DLD1 (cell line): ENCODE results near the gene KIF26A.

Experiments used
- in situ Hi-C: cut with HindIII; loops from 2 replicates; pipeline ENCODE4 v1.10.0; 2017; ENCODE audit warnings: low sequenced_read_pairs

Gene KIF26A

DNA sequence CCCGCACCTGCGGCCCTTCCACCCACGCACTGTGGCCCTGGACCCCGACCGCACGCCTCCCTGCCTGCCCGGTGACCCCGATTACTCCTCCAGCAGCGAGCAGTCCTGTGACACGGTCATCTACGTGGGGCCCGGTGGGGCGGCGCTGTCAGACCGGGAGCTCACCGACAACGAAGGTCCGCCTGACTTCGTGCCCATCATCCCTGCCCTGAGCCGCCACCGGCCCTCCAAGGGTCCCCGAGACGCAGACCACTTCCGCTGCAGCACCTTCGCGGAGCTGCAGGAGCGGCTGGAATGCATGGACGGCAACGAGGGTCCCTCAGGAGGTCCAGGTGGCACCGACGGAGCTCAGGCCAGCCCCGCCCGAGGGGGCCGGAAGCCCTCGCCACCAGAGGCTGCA, 36.7 kb downstream of the KIF26A start:
- in situ Hi-C loops: no loop called here

DNA sequence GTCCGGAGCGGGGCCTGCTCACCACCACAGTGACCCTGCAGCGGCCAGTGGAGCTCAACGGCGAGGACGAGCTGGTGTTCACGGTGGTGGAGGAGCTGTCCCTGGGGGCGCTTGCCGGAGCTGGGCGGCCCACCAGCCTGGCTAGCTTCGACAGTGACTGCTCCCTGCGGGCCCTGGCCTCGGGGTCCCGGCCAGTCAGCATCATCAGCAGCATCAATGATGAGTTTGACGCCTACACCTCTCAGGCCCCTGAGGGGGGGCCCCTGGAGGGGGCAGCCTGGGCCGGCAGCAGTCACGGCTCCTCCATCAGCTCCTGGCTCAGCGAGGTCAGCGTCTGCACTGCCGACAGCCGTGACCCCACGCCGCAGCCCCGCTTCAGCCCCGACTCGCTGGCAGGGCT, 37.4 kb downstream of the KIF26A start:
- in situ Hi-C loops: no loop called here

DNA sequence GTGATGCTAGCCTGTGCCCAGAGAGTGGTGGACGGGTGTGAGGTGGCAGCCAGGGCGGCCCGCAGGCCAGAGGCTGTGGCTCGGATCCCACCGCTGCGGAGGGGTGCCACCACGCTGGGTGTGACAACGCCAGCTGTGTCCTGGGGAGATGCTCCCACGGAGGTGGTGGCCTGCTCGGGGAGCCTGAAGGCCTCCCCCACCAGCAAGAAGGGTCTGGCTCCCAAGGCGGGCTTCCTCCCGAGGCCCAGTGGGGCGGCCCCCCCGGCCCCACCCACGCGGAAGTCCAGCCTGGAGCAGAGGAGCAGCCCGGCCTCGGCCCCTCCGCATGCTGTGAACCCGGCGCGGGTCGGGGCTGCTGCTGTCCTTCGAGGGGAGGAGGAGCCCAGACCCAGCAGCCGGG, 38.2 kb downstream of the KIF26A start:
- in situ Hi-C loops: no loop called here

DNA sequence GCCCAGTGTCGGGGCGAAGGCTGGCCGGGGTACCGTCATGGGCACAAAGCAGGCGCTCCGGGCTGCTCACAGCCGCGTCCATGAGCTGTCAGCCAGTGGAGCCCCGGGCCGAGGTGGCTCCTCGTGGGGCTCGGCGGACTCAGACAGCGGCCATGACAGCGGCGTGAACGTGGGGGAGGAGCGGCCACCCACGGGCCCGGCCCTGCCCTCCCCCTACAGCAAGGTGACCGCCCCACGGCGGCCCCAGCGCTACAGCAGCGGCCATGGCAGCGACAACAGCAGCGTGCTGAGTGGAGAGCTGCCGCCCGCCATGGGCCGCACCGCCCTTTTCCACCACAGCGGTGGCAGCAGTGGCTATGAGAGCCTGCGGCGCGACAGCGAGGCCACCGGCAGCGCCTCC, 39.0 kb downstream of the KIF26A start:
- in situ Hi-C loops: no loop called here

DNA sequence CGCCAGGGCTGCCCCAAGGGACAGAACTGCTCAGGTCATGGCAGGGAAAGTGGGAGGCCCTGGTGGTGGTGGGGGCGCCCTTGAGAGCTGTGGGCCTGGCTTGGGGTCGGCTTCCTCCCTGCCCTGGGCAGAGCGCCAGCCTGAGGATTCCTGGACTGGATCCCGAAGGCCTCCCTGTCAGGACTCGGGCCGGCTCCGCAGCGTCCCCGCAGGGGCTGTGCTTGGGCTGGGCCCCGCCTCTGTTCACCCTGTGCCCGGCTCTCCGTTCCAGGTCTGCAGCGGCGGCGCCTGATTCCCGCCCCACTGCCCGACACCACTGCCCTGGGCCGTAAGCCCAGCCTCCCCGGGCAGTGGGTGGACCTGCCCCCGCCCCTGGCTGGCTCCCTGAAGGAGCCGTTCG, 39.9 kb downstream of the KIF26A start:
- in situ Hi-C loops: no loop called here

DNA sequence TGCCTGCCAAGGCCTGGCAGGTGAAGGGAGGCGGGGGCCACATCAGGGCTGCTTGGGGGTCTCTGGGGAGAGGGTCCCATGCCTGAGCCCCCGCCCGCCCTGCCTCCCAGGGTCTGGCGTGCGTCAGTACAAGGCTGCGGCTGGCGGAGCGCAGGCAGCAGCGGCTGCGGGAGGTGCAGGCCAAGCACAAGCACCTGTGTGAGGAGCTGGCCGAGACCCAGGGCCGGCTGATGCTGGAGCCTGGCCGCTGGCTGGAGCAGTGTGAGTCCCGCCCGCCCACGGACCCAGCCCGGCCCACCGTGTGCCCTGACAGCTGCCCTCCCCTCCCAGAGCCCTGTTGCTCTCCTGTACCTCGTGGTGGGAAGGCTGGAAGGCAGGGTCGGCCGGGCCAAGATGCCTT, 40.7 kb downstream of the KIF26A start:
- in situ Hi-C loops: no loop called here

DNA sequence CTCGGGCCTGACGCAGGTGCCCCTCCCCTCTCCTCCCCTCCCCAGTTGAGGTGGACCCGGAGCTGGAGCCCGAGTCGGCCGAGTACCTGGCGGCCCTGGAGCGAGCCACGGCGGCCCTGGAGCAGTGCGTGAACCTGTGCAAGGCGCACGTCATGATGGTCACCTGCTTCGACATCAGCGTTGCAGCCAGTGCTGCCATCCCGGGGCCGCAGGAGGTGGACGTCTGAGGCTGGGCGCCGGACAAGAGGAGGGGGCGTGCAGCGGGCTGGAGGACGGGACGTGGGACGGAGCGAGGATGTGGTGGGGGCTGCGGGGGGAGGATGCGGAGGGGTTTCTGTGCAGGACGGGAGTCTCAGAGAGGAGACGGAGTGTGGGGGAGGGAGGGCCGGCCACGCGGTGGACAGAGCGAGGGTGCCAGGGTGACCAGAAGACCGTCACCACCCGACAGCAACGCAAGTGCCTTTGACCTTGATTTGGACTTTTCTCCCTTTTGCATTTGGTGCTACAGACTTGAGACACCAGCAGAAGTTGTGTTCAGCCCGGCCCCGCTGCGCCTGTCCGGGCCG, 41.3 kb downstream of the KIF26A start:
- in situ Hi-C loops: no loop called here

DNA sequence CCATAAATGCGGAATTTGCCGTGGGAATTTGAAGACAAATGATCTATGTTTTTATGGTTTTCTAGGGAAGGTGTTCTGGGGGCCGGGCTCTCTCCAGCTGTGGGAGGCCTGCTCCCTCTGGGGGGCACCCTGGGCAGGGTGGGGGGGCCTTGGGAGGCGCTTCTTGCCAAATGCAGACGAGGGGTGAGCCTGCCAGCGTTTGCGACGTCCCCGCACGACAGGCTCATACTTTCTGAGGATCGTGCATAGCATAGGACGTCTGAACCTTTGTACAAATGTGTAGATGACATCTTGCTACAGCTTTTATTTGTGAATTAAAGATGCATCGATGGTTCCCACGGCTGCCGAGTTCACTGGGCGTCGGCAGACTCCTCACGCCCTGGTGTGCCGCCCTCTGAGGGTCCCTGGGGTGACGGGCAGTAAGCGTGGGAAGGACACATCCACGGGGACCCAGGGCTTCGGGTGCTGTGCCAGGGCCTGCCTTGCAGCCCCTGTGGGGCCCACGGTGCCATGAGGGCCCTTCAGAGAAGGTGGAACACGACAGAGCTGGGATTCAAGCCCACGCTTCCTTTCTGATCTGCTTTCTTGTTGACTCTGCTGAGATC, 42.3 kb downstream of the KIF26A start:
- in situ Hi-C loops: no loop called here

DNA sequence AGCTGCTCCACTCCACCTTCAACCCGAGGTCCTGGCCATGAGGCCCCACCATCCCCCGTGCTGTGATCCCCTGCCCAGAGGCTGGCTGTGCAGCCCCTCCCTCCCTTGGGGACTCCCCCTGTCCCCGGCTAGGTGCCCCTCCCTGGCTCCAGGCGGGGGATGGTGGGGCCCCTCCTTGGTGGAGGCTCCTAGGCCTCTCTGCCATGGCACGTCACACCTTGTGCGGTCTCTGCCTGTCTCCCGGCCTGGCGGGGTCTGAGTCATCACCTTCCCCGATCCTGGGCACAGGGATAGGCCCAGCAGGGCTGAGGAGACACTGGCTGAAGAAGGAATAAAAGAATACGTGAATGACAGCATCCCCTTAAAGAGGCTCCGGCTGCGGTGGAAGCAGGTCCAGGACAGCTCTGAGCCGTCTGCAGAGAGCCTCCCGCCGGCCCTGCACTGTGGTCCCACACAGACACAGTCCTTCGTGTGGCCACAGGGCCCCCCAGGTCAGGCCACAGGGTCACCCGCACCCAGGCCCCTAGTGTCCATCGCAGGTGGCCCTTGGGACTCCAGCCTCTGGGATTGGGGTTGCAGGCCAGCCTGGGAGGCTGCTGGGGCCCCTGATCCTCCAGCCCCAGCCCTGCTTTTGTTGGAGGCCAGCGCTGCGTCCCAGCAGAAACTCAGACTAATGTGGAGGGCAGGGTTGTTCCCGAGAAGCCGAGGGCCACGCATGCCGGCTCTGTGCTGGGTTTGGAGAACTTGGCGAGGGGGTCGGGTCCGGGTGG, 43.6 kb downstream of the KIF26A start:
- in situ Hi-C loops: no loop called here

DNA sequence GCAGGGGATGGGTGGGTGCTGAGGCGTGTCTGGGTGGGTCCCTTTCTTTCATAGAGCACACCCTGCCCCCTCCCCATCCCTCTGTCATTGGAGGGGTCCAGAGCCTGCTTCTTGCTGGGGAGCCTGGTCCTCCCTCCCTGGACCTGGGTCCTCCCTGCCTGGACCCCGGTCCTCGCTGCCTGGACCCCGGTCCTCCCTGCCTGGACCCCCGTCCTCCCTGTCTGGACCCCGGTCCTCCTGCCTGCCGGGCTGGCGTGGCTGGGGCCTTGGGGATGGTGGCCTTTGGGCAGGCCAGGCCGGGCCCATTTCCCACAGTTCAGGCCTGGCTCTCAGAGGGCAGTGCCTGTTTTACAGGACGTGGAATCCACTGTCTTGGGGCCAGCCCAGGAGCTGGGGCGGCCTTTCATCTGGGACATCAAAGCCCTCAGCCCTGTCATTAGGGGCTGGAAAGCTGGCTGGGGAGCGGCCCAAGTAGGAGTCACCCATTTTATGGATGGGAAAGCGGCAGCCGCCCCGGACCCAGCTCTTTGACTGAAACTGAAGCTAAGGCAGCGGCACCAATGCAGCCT, 44.6 kb downstream of the KIF26A start:
- in situ Hi-C loops: no loop called here

DNA sequence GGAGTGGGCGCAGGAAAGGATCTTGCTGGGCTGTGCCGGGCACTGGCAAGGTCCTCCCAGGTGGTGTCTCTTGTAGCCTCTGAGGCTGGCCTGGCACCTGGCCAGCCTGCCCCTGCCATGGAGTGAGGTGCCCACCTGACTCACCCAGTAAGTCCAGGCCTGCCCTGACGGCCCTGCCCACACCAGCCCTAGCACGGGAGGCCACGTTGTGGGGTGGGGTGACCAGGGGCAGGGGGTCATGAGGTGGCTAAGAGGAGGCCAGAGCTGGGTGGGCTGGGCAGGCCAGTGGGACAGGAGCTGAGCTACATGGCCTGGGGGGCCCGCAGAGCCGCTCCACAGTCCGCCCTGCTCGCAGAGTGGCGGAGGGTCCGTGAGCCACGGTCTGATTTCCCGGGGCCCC, 45.4 kb downstream of the KIF26A start:
- in situ Hi-C loops: no loop called here

DNA sequence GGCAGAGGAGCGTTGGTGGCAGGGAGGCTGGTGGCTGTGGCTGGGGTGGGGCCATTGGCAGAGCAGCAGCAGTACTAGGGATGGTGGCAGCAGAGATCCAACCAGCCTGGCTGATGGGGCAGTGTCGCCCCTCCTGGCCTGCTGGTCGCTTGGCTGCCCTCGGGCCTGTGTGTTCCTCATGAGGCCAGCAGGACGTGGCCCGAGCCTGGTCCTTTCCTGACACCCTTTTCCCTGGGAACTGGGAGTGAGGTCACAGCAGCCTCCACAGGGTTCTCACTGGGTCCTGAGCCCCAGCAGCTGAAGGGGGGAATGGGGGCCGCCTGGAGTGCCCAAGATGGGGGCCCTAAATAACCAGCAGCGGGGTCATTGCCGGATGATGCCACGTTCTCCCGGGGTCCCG, 46.1 kb downstream of the KIF26A start:
- in situ Hi-C loops: no loop called here

DNA sequence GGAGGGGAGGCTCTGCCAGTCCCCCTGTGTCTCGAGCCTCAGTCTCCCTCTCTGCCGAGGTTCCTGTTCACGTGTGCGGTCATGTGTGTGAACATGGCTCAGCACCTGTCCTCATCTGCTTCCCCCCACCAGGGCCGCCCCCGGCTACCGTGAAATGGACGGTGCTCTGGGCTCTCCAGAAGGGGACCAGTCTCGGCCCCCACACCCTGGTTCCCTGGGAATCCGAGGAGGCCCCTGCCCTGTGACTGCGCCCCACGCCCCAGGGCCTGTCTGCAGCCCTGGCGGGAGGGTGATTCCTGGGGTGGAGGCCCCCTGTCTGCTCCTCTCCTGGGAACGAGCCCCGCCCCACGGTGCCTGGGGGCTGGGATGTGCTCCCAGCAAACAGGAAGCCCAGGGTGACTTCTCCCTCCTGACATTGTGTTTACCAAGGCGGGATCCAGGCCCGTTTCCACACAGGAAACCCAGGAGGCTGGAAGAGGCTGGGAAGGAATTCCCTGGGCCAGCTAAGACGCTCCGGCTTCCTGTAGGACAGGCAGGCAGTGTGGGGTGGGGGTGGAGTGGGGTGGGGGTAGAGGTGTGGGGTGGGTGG, 46.6 kb downstream of the KIF26A start:
- in situ Hi-C loops: no loop called here

DNA sequence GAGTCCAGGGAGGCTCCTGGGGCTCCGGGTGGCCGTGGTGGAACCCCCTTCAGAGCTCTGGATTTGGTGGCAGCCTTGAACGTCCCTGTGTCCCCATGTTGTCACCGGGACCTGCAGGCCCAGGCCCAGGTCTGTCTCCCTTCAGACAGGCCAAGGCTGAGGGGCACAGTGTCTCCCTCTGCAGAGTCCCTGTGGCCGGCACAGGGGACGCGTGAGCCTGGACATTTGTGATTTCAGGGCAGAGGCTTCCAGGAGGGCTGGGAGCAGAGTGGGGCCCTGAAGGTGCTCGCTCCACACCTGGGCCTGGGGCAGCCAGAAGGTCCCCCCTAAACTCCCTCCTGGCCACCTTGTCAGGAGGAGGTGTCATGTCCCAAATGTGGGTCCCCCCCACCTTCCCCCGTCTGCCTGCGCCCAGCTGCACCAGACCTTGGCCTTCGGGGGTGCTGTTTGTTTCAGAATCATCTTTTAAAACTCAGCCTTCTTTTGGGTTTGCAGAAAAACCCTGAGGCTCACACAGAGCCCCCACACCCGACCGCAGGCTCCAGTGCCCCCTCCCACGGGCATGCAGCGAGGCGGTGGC, 47.6 kb downstream of the KIF26A start:
- in situ Hi-C loops: no loop called here

DNA sequence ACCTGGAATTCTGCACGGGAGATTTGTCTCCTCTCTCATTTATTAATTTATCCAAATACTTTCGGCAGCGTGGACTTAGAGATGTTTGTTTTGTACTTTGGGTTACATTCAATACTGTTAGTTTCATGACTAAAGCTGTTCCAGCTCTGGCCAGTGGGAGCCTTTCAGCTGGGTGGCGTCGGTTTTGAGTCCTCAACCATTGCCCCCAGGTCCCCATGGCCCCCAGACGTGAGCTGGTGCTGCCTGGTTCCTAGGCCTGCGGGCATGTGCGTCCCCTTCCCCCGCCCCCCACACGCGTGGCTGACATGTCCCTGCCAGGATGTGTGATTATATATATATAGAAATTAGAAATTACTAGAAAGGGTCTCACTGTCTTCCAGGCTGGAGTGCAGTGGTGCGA, 48.2 kb downstream of the KIF26A start:
- in situ Hi-C loops: no loop called here

DNA sequence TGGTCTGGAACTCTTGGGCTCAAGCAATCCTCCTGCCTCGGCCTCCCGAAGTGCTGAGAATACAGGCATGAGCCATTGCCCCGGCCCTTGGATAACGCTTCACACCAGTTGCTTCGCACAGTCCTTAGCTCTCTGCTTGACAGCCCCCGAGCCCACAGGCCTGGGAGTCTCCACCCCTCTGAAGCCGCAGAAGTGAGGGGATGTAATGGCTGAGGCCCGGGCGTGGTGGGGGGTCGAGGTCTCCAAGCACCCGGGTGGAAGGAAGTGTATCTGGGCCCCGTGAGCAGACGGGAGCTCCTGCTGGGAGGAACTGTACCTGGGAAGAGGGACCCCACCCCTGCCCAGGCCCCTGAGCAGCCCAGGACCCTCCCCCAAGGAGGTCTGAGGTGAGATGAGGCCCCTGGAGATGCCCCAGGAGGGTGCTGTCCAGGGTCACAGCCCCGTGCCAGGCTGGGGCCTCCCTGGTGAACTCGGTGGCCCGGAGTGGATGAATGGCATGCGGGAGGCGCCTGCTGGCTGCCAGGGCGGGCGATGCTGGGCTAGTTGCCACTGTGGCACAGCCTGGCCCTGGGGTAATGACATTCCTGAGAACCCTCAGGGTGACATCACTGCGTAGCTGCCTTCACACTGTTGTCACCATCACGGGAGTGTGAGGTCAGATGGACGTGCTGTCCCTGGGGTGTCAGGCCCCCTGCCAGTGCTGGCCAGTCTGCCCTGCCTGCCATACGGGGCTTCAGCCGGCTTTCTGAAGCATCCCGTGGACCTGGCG, 48.9 kb downstream of the KIF26A start:
- in situ Hi-C loops: no loop called here

DNA sequence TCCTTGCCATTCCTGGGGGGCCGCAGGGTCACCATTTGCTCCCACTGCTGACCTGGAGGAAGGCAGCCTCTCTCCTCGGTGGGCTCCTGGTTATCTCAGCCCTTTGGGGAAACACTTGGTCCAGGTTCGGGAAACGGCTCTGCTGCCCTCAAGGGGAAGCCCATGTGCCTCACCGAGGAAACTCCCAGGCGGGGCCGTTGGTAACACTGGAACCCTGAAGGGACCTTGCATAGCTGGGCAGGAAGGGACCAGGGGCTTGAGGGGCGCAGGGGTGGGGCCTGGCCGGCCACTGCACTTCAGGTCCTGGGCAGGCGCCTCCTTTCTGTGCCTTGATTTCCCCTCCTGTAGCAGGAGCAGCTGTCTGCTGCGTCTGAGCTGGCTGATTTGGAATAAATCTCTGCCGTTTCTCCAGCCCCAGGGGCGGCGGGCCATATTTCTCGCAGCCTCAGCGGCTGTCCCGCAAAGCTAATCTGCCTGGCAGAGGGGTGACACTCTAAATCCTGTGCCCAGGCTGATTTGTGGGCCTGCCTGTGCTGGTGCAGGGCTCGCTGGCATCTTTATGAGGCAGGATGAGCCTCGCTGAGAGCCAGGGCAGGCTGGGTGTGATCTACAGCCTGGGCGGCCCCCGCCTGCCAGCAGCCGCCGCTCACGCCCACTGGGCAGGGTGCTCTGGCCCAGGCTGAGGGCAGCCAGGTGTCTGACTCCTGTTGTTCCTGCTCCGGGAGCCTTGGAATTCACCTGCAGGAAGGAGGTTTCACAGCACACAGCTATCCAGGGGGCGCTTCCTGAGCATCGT, 49.7 kb downstream of the KIF26A start:
- in situ Hi-C loops: no loop called here

DNA sequence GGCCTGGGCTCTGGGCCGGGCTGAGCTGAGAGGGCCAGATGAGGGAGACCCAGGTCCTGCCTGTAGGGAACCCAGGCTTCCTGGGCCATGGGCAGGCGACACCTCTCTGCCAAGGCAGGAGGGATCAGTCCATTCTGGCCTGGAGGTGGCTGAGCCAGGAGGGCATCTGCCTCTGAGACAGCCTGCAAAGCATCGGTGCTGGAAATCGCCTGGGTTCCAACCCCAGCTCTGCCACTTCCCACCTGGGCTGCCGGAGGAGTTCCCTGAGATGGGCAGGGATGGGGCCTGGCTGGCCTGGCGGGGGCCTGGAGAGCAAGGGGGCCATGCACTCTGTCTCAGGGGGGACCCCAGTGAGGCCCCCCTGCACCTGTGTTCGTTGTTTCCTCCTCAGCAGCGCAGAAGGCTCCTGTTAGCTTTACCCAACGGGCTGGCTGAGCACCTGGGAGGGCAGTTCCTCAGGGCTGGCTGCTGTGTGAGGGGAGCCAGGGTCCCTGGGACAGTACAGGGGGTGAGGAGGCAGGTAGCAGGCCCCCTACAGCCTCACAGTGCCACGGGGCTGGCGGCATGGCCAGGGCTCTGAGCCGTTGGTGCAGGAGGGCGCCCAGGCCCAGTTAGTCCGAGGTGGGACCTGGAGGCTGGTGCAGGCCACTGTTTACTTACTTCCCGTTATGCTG, 50.5 kb downstream of the KIF26A start:
- in situ Hi-C loops: no loop called here

DNA sequence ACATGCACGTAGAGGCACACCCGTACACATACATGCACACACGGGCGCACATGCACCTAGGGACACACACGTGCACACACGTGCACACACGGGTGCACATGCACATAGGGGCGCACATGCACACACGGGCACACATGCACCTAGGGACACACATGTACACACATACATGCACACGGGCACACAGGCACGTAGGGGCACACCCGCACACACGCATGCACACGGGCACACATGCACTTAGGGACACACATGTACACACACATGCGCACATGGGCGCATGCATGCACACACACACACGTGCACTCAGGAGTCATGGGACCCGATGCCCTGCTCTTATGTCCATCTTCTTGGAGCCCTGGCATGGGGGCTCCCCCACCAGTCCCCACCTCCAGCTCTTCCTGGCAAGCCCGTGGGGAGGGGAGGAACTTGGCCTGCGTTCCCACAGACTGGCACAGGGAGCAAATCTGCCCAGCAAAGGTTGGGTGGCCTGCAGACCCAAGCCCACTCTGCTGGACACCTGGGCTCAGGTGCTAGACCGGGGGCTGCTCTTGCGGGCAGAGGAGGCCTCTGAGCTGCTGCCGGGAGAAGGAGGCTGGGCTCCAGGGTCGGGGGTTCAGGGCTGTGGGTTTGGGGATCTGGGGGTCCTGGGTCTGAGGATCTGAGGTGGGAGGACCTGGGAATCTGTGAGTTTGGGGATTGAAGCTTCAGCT, 51.4 kb downstream of the KIF26A start:
- in situ Hi-C loops: loop anchor here (10.0 kb wide), 1 partner anchor 105 kb away; no protein-coding TSS in a partner anchor
